Osteoblast (primary cell): ENCODE measurements around the gene OR51V1. TPM values are rescaled to one million over a fixed set of nuclear protein-coding genes. Genes with fewer than 3 reads are reported as not detected.
"Not testable (repeated sequence)": the region's sequence is repeated elsewhere in the genome, so short reads cannot be mapped to it uniquely, and the experiment has no call there.

Experiments used
- DNase-seq: peaks from one replicate; pipeline ENCODE4 v3.0.0; 2011; ENCODE audit warnings: low spot score, mixed read lengths; ENCODE audit not compliant: insufficient read length; ENCODE audit errors: missing footprints
- H2AFZ ChIP-seq: 2 replicates; pipeline ENCODE4 v1.6.0; 2011; ENCODE audit warnings: mild to moderate bottlenecking, low read length
- H3K27ac ChIP-seq: 2 replicates; pipeline ENCODE4 v1.5.1; 2011; ENCODE audit warnings: mild to moderate bottlenecking, low read depth, low read length, moderate library complexity
- H3K27me3 ChIP-seq: 2 replicates; pipeline ENCODE4 v1.6.0; 2012; ENCODE audit warnings: mild to moderate bottlenecking, control low read depth, inconsistent platforms, low read length, moderate library complexity; ENCODE audit not compliant: insufficient read depth
- H3K36me3 ChIP-seq: 2 replicates; pipeline ENCODE4 v1.5.1; 2011; ENCODE audit warnings: mild to moderate bottlenecking, low read length, control low read depth, moderate library complexity; ENCODE audit not compliant: insufficient read depth
- H3K4me1 ChIP-seq: 2 replicates; pipeline ENCODE4 v1.5.1; 2011; ENCODE audit warnings: mild to moderate bottlenecking, low read length, control low read depth, moderate library complexity; ENCODE audit not compliant: insufficient read depth
- H3K4me2 ChIP-seq: 2 replicates; pipeline ENCODE4 v1.6.0; 2011; ENCODE audit warnings: mild to moderate bottlenecking, low read length; ENCODE audit not compliant: insufficient read depth
- H3K4me3 ChIP-seq: fragments of 200-600 bp; sonication (generic); 3 replicates; pipeline ENCODE4 v1.5.1; 2012; ENCODE audit warnings: mild to moderate bottlenecking, low read length, inconsistent platforms; ENCODE audit not compliant: insufficient read depth
- H3K79me2 ChIP-seq: 2 replicates; pipeline ENCODE4 v1.6.0; 2012; ENCODE audit warnings: mild to moderate bottlenecking, low read length, control low read depth, inconsistent platforms; ENCODE audit not compliant: insufficient read depth
- H3K9me3 ChIP-seq: 2 replicates; pipeline ENCODE4 v1.5.1; 2011; ENCODE audit warnings: low read depth, low read length, control low read depth
- H4K20me1 ChIP-seq: 2 replicates; pipeline ENCODE4 v1.6.0; 2012; ENCODE audit warnings: mild to moderate bottlenecking, low read length, control low read depth; ENCODE audit not compliant: insufficient read depth
- CTCF ChIP-seq: IDR thresholded peaks from 2 replicates; pipeline ENCODE4 v1.5.1; 2011; ENCODE audit warnings: mild to moderate bottlenecking, low read depth, low read length, moderate library complexity; ENCODE audit errors: extremely low read depth
- total RNA-seq: library from RNA; depleted of rRNA; stranded (reverse); fragments of >200 nt; gene quantifications from 2 replicates; pipeline ENCODE4 v1.2.3, GENCODE V29; 2012

Gene OR51V1
- total RNA-seq = not detected in 2 replicates

GRCh38 chr11:5200582-5200981 lies at the start of gene OR51V1:
OR51V1 (minus strand) TSS chr11:5200682; CDS start chr11:5200682, 0 bp downstream.
- no peaks in the 10 kb centered on the region for H3K9me3 ChIP-seq
- no peak for DNase-seq
- no peaks in the 10 kb centered on the region for H3K36me3 ChIP-seq
- H3K79me2 ChIP-seq = no peaks in the 10 kb centered on the region
- H3K27me3 ChIP-seq = no peaks in the 10 kb centered on the region
- H3K27ac ChIP-seq = no peak within 1 kb of the TSS
- no peak for TF ChIP-seq CTCF
- H3K4me2 ChIP-seq = no peak within 1 kb of the TSS
- no peak within 1 kb of the TSS for H3K4me3 ChIP-seq
- peaks cover 2% of the 10 kb centered on the region for H3K4me1 ChIP-seq
- no peaks in the 10 kb centered on the region for H4K20me1 ChIP-seq
- H2AFZ ChIP-seq = peak within 1 kb of the TSS; percentile 34

GRCh38 chr11:5249807-5250396 lies 49.4 kb upstream of the OR51V1 start, which contains the start of gene HBG1:
HBG1 (minus strand) TSS chr11:5249857; CDS start chr11:5249804, 53 bp downstream.
- not testable (repeated sequence) for H3K9me3 ChIP-seq, H3K4me3 ChIP-seq, H3K79me2 ChIP-seq, H4K20me1 ChIP-seq, H3K27ac ChIP-seq, H3K36me3 ChIP-seq, H3K27me3 ChIP-seq, H3K4me2 ChIP-seq, H3K4me1 ChIP-seq, DNase-seq, H2AFZ ChIP-seq

- H3K9me3 ChIP-seq, DNase-seq, H3K27me3 ChIP-seq, H2AFZ ChIP-seq, H3K36me3 ChIP-seq, H3K4me3 ChIP-seq, H3K4me1 ChIP-seq, H4K20me1 ChIP-seq, H3K79me2 ChIP-seq, H3K27ac ChIP-seq, H3K4me2 ChIP-seq: not testable (repeated sequence)
These were observed 48.0 kb upstream of the OR51V1 start for GRCh38 chr11:5248498-5248897.

- Histone ChIP-seq H3K4me3 (no peak overlapping the region), H3K4me1 (no peaks in the 10 kb centered on the region), H3K36me3 (no peaks in the 10 kb centered on the region), H3K4me2 (no peak overlapping the region), H3K27me3 (no peaks in the 10 kb centered on the region), H4K20me1 (no peaks in the 10 kb centered on the region), H3K27ac (no peak overlapping the region), H2AFZ (no peak overlapping the region), H3K9me3 (no peaks in the 10 kb centered on the region), H3K79me2 (no peaks in the 10 kb centered on the region)
- no peak for DNase-seq
- TF ChIP-seq CTCF = no peak
These were observed 47.1 kb upstream of the OR51V1 start for GRCh38 chr11:5247472-5248192.
